Limb (tissue), 2 donors: Measurements from ENCODE around the gene LGI2.
A peak's percentile ranks its signal among the peaks of the same experiment; 100 is the strongest.
"Not testable (repeated sequence)": the region's sequence is repeated elsewhere in the genome, so short reads cannot be mapped to it uniquely, and the experiment has no call there.

Experiments used
- DNase-seq, 2 donors: peaks; one replicate each; pipeline ENCODE4 v3.0.0-alpha.2; 2016; ENCODE audit errors: extremely low spot score in 2 of 2

LGI2 gene

DNA sequence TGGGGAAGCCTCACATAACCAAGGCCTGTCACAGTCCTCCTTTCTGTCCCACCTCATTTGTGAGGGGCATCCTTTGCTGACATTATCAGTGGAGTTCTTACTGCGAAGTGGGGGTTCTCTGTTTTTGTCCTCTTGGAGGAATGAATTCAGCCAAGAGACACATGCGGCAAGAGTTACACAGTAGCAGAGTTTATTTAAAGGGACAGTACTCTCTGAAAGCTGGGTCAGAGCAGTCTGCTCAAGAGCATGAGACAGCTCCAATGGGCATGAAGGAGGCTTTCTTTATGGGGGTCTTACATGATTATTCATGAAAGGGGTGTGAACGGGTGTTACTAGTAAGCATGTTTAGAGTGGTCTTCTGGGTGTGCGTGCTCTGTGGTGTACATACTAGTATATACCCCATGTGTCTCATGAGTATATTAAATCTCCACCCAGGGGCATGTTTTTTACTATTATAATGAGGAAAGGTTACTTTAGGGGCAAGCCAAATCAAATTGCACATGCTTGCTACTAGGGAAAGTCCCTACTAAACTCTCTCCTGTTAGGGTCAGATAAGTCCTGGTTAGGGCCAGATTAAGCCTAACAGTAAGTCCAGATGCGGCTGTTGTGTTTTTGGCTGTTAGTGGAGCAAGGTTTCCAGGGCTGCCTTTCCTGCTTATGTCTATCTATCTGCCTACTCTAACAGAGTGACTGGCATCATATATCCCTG is 19.8 kb upstream of the LGI2 start:
- DNase-seq, result no peak

DNA sequence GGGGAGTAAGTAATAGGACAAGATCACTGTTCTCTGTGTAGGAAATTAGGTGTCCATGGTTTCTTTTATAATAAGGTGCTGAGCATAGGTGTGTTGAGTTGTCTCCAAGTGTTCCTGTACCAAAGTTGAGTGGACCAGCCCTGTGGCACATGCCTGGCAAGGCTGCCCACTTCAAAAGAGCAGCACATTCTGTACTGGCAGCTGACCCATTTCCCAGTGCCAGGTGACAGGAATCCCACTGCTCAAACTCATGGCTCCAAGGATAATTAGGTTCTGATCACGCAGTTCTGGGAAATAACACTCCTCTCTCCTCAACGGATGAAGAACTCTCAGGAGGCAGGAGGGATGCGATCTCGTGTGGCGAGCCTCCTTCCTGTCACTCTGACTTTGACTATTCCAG is 12.8 kb upstream of the LGI2 start:
- DNase-seq, result no peak

DNA sequence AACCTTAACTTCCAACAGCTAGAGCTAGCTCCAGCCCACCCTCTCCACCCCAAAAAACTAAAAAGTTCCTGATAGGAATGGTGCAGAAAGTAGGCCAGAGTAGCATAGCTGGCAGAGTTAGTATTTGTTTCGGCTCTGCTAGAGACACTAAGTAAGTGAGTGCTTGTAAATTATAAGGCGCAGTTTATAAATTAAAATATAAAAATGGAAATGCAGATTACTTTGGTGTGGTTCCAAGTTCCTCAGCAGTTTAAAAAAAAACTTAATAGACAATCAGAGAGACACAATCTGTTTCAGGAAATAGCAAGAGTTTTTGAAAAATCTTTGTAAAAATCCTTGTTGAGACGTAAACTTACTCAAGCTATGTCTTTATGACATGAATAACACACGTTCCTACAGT is 2.8 kb upstream of the LGI2 start:
- DNase-seq, result no peak

DNA sequence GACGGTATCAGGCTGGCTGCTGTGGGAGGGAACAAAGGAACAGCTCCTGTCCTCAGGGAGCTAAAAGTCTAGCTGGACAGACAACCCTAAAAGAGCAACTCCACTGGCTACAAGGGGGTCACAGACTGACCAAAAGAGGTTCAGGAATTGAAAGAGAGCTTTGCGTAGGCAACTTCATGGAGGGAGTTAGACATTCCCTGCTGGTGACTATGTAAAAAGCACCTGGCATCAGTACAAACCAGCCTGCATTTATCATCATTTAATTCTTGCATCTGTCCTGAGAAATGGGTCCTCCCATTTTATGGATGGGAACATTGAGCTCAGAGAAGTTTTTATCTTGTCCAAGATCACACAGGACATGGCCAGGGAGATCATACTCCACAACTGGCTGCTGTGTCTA is 1.4 kb upstream of the LGI2 start:
- DNase-seq, result no peak

DNA sequence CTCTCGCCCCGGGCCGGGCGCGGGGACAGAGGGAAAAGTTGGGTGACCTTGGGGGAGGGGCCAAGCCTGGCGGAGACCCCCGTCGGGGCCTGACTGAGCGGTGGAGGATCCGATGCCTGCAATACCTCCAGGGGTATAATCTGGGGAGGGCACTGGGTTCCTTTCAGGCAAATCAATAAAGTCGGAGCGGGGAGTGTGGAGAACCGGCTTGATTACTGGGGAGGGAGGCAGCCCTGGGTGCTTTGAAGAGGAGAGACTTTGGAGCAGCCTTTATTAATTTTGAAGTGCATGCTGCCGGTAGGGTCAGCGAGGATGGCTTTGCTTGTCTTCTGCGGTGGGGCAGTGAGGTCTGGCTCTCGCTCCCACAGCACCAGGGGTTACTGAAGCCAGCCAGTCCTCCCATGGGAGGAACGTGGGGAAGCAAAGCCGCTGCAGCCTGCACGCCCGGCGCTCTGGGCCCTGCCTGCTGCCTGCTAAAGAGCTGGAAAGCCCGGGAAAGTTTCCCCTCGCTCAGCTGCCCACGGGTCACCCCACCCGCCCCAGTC is 403 bp upstream of the LGI2 start:
- DNase-seq, result peak in 1 of 2 donors; percentile 50

DNA sequence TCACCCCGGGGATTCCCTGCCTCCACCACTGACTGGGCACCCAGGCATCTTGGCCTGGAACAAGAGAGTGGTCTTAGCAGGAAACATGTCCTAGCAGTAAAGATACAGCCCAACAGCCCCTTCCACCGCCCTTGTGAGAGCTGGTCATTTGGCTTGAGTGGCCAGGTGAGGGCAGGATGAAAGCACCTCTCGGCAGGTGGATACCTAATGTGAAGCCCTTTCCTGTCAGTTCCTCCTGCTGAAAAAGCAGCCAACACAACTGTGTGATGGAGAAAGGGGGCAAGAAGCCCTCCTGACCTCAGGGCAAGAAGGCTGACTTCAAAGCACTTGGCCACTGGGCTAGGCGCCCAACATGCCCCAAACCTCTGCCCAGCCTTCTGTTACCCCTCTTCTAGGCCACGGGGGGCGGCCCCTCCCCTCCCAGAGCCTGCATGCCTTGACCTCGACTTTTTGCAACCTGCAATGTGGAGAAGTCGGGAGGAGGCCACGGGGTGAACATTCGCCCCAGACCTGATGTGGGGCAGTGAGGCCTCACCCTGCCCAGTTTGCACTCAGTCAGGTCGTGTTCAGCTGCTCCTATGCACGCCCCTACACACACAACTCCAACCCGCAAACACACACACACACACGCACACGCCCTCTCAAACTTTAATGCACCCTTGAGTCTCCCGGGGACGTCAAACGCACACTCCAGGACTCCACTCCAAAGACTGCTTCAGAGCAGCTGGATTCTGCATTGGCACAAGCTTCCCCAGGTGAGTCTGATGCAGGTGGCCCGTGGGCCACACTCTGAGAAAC is 1.1 kb downstream of the LGI2 start:
- DNase-seq, result no peak

DNA sequence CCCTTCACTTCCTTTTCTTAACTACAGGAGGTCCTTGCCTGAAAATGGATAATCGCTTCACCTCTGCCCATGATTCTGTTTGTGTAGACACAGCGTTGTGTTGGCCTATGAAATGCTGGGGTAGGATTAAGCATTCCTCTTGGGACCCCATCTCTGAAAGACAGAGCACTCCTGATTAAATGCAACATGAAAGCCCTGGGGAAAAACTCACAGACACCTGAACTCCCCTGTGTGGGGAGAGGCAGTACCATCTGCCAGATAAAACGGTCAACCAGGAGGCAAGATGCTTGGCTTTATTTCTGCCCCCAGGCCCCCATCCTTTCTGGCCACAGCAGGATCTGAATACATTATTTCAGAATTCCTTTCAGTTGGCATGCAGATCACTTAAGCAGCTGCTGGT is 1.9 kb downstream of the LGI2 start:
- DNase-seq, result no peak

DNA sequence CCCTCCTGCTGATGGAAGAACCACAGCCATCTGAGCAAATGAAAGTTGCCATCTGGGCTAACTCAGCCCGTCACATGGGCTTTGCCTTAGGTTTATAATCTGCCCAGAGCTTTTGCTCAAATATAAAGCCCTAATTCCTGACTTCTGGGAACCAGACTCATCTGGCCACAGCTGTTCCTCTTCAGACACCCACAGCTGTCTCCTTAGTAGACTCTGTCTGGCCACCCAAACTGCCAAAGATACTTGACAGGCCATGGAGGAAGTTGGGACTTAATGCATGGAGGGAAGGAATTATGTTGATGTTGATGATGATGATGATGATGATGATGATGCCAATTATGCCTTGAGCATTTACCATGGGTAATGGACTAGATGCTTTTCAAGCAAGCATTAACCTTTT is 8.0 kb downstream of the LGI2 start:
- DNase-seq, result no peak

DNA sequence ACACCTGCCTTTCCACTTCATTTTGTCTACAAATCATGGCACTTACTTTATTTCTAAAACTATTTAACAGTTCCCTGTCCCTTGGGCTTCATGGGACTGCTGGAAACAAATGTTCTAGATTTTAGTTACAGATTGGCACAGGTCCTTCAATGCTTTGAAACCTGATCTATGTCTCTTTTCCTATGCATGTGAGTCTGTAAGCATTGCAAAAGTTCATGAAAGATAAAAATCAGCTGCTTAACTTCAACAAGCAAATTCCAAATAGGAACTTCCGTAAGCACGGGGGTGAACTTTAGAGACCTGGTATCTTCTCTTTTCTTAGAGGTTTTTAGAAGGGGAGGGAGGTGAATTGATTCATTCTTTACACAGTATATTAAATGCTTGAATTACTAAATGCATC is 9.5 kb downstream of the LGI2 start:
- peak in 1 of 2 donors; percentile 61 for DNase-seq

DNA sequence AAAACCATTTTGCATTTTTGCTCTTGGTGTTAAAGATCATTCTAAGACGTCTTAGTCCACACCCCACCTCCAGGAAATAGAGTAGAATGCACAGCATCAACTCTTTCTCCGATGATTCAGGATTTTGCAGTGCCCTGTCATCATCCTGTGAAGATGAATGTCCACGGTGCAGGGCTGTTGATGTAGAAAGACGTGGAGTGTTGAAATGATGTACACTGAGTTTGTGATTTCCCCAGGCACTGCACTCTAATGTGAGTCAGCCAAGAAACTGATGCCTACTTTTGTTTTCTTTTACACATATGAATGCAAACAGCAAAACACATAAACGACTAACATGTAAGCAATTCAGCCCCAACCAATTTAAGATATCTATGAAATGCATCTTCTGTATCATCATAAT is 10.5 kb downstream of the LGI2 start:
- no peak for DNase-seq

DNA sequence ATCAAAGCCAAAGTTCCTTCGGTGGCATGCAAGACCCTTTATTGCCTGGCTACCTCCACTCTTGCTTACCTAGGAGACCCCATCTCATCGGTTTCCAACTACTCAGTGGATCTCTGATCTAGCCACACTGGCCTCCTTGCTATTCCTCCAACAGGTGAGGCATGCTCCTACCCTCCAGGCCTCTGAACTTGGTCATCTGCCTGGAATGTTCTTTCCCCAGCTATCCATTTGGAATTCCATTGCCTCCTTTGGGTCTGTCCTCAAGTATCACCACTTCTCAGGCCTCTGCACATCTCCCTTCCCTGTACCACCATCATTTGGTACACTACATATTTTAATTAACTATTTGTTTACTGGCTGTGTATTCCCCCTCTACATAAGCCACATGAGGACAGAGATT is 11.2 kb downstream of the LGI2 start:
- DNase-seq, result no peak

DNA sequence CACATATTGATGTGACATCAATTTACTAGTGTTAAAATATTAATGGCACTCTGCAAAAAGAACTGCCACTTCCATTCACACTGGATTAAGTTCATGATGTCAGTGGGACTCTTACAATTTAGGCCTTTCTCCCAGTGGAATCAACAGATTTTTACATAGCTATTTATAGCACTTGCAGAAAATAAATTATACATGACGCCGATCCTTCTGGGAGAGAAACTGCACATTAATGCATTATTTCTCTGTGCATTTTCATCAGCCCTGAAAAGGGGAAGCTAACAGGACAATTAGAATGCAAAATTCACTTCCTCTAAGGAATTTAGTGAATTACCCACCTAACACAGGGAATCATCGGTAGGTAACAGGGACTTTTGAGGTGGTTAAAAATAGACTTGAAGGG is 15.7 kb downstream of the LGI2 start:
- no peak for DNase-seq

DNA sequence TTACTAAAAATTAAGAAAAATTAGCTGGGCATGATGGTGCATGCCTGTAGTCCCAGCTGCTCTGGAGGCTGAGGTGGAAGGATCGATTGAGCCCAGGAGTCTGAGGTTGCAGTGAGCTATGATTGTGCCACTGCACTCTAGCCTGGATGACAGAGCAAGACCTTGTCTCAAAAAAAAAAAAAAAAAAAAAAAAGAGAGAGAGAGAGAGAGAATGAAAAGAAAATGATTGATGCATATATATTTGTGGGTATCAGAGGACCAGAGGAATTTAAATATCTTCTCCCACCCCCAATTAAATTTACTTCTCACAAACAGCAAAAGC is 16.1 kb downstream of the LGI2 start:
- DNase-seq, result not testable (repeated sequence)

DNA sequence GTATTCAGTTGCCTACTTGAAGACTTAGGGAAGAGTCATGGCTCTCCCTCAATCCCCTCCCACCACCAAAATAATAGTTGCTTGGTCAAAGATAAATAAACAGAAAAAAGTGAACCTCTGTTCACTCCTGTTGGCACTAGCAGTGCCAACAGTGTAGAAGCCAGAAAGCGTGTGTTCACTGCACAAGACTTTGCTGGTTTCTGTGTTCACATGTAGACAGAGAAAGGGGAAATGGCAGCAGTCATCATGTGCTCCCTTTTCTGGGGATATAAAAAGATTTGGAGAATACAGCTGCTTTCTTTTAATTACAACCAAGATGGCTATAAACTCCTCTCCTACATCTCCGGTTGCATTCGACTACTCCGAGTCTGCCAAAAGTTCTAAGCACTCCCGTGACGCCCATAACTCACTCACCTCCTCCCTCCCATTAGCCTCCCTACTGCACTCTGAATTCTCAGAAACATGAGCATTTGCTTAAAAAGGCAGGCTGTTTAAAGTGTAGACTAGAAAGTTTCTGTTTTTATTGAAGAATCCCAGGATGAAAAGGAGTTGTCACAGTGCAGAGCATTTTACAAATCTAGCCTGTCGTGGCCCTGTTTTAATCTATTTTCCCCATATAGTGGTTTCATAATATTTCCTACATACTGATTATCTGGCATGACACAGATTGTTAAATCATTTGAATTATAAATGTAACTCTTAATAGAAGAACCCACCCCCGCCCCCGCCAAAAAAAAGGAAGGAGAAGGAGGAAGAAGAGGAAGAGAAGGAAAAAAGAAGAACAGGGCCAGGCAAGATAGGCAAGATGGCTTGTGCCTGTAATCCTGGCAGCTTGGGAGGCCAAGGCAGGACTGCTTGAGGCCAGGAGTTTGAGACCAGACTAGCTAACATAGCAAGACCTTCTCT is 16.7 kb downstream of the LGI2 start:
- peak; percentile 85 to 90 for DNase-seq

DNA sequence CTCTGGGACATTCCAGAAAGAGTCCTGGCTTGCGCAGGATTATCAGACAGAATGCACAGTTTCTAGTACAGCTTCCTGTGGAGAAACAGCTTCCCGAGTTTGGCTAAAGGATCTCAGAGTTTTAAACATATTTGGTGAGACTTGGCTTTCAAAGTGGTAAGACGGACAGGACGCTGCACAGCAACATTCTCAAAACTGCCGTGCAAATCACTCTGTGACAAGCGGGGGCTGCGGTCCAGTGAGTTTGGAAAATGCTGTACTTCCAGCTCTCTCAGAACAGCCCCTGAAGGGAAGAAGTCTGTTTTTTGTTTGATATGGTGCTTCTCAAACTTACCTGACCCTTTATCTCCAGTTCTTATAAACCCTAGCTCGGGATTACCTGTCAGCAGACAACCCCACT is 18.1 kb downstream of the LGI2 start:
- no peak for DNase-seq

DNA sequence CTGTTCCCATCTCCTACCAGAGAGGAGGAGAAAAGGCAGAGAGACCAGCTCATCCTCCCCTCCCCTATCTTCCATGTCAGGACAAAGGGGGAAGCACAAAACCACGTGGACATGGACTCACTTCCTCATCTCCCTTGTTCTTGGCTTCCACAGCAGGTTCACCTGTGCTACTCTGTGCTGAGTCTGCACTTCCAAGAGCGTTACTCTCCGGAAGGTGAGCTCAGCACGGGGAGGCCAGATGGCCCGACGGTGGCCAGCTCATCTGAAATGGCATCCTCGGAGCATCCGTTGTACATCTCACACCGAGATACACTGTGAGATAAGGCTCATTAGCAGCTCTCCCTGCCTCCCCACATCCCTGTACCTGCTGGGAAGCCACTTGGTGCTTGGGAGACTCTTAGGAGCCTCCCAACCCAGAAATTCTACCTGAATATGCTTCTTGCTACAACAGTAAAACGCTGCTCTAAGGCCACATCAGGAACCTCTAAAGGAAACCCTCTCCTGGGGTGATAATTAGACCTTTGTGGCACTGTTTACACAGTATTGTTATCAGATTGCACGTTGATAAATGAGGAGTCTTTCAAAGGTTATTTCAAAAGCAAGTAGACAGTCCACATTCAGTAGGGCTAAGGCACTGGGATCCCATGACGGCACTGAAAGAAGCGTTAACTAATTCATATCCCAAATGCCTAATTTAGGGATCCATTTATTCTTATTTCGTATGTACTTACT is 19.4 kb downstream of the LGI2 start:
- no peak for DNase-seq

DNA sequence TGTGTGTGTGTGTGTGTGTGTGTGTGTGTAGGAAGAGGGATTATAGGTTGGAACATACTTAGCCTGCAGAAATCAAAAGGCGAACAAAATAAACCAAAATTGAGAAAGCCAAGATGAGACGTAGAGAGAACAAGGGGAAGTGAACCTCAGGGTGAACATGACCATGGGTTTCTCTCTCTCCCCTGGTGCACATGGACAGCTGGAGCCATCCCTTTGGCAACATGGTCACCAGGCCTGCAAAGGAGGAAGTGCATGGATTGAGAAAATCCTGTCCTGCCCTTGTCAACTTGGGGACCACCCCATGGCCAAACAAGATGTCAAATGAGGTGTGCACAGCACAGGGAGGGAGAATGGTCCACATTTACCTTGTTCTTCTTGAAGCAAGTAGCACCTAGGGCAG is 23.1 kb downstream of the LGI2 start:
- DNase-seq, result no peak

DNA sequence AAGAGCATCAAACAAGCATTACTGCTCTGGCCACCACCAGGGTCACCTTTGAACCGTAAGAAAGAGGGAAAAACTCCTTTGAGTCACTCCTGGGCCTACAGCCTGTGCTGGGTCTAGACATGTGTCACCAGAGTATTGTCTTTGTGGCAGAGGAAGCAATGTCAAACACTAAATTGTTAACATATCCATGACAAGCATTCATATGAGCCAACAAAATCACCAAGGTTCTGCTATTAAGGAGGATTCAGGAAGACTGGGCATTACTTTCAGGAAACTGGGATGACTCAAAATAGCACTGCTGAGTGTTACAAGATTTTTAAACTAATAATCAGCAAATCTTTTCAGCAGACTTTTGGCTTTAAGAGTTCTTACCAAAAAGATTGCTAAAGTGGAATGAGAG is 28.1 kb downstream of the LGI2 start:
- DNase-seq, result no peak

DNA sequence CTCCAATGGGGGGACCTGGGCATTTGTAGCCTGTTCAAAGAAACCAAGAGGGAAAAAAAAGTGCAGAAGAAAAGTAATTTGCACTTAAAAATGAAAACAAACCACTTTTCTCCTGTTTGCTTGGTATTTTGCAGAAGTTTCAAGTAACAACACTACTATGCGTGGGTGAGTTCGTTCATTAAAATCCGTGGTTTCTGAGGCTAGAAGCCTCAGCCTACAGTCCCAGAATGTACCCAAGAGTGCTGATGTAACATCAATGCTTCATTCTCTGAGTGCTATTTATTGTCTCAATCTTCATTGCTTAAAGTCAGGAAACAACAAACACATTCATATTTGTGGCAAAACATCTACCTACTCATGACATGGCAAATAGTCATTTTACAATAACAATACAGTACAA is 29.2 kb downstream of the LGI2 start:
- DNase-seq, result no peak

DNA sequence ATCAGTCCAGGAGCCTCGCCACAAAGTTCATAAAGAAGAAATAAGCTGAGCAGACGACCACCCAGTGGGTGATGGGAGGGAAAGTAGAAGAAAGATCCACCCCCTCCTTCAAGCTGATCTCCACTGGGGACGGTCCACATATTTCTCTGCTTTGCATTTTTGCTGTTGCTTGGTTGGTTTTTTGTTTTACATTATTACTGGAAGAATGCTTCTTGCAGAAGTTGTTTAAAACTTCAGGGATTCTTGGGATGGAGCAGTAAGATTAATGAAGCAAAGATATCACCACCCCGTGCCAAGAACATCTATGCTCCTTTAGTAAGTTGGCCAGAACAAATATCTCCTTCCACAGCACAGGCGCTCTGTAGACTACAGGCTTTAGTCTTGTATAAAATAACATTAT is 30.1 kb downstream of the LGI2 start:
- no peak for DNase-seq

DNA sequence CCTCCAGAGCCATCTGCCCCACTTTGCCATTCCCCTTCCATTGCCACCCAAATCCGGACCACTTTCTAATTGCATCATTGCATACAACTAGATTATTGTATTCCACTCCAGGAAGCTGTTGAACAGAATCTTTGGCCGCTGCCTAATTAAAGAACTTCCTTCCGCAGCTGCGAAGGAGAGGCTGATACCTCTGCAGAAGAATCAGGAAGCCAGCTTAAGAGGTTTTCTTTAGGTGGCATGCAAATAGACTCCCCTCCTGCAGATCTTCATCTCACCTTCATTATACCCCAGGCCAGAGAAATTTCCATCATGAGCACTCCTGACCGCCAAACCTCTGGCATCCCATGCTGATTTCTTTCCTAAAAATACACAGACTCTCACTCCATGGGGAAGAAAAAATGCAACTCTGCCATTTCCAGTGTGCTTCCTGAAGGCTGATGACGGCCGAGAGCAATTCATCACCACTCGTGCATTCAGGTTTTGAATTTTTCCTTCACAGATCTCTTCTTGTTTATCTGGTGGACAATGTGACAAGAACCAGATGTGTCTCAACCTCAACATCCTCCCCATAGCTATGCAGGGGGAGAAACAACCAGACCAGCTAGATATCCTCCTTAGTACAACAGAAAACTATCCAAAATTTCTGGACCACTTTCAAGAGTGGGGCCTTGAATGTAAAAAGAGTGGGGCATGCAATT is 31.2 kb downstream of the LGI2 start:
- DNase-seq, result no peak
